GDM1 (cell line): Measurements from ENCODE around the gene TBP.

ENCODE experiments used
- DNase-seq: peaks from one replicate; lab custom pipeline; 2025; lab: John Stamatoyannopoulos, UW

Gene TBP

DNA sequence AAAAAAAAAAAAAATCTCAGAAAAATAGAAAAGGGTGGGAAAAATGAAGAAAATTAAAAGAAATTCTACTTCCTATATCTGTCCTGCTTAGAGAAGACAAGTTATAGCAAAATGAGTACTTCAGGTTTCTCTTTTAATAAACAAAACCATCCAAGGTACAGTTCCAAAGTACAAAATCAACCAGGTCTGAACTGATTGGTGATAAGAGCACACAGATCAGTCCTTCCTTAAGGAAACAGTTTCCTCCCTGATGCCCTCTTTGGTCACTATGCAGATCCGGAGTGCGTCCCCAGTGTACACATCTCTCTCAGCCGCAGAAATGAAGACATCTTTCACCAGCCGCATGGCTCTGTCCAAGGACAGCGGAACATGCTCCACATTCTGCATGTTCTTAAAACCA, 19.2 kb upstream of the TBP start:
- no peak for DNase-seq

DNA sequence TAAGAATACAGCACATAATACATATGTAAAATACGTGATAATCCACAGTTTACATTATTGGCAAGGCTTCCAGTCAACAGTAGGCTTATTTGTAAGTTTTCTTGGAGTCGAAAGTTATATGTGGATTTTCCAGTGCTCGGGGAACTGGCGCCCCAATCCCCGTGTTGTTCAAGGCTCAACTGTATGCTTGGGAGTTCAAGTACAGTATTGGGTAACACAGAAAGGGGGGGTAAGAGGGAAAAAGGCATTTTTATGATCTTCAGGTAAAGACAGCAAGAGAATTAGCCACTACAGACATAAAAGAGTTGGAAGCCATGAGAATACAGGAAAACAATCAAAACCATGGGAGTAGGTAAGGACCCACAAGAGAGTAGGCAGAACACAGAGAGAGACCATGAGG, 17.5 kb upstream of the TBP start:
- DNase-seq = no peak

DNA sequence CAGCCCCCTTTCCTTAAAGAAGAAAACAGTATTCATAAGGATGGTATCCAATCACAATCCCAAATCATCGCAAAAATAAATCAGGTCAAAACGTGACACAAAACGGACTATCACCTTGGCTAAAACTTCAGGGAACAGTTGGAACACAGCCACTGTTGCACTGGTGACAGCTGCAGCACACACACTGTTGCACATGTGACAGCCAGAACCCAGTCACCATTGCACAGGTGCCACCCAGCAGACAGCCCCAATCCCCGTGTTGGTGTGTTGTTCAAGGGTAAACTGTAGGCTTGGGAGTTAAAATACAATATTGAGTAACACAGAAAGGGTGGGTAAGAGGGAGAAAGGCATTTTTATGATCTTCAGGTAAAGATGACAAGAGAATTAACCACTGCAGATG, 16.8 kb upstream of the TBP start:
- no peak for DNase-seq

DNA sequence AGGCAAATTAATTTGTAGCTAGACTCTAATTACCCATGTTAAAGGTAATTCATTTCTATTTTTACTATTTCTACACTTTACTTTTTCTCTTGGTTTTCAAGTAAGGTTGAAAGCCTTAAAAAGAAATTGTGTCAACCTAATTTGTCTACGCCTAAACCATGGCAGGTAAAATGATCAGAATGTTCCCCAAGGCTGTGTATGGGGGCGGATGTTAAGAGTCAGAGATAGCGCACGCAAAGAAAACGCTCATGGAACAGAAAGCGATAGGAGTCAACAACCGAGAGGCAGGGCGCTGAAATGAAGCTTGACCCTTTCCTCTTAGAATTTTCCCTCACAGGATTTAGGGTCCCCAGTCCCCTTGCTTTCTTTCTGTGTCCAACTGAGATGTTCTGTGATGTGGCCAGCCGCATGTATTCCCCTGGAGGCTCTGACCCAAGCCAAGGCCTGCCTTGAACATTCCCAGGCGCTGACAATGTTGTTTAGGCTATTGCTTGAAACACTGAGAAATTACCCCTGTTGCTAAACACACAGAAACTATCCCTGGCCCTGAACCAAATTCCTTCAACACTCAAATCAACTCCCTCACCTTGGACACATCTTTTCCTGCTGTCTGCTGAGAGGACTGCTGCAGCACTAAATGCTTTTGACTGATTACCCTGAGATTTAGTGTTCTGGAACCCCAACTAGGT, 12.0 kb upstream of the TBP start:
- no peak for DNase-seq

DNA sequence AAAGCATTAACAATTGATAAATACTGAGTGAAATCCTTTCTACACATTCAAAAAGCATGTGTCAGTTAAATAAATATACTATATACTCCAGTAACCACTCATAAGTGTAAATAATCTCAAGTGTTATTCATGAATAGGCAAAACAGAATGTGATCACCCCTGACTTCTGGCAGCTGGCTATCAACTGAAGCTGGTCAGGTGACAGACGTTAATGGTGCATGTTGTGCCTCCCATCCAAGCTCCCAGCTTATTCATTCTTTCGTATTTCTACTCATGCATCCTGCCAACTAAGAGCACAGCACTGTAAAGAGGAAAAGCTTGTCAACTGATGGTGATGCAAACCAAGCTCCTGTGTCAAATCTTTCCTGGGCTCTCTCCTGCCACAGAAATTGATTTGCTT, 8.8 kb upstream of the TBP start:
- DNase-seq = no peak

DNA sequence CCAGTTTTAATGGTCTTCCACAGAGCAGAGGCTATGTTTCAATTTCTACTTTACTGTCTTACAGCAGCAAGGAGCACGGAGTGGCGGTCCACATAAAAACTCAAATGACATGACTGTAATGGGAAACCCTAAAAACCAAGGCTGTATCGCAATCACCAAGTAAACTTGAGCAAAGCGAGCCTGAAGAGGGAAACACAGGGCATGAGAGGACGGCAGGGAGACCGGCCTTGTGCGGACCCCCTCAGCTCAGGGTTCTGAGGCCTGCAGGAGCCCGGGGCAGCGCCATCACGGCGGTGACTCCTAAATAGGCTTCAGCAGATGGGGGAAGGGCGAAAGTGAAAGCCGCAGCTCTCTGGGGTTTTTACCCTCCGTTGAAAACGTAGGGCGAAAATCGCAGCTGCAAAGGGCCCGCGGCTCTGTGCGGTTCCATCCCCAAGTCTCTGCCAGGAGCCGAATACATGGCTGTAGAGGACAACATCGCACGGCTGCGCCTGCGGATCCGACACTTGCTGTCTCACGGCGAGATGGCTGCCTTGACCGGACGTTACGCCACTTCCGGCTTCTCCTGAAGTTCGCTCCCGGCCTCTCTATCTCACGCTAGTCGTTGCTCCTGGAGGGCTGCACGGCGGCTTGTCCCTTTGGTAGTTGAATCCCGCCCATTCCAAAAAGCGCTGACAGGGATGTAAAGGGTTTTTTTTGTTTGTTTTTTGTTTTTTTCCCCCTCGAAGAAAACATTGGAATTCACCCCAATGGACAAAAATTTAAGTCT, 1.2 kb upstream of the TBP start, which contains the start of gene PSMB1:
TSS of gene PSMB1 (minus strand) at position 543 of the 769 bp plus-strand sequence. CDS start at position 478, 65 bp downstream.
- DNase-seq = peak; percentile 73

DNA sequence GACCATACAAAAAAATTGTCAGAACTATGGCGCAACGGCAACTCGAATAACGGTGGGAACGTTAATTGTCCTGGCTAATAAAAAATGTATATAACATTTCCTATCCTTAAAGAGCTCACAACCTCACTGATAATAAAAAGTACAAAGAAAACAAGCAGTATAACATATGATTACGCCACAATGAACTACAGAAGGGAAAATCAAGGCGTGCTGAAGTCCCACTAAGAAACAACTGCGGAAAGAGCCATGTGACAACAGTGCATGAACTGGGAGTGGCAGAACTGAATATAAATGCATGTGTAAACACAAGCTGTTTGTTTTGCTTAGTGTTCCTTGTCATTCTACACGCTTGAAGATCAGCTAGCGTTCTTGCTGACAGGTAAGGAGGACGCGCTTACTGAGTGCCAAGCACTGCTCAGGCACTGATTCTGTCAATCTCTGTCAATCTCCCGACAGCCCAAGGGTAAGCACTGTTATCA, 596 bp upstream of the TBP start:
- DNase-seq = peak; percentile 26

DNA sequence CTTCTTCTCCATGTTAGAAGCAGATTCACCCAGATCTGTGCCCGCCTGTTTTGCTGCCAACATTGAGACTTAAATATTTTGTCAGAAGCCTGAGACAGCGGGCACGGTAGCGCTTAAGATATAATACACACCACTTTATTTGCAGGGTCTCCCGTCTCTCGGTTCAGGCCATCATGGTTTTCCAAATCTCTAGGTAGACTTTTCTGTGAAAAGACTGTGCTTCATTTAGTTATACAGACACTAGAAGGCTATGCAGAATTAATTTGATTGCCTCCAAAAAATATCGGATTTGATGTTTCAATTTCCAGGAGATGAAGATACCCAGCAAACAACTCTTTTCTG, 598 bp downstream of the TBP start:
- DNase-seq = no peak

DNA sequence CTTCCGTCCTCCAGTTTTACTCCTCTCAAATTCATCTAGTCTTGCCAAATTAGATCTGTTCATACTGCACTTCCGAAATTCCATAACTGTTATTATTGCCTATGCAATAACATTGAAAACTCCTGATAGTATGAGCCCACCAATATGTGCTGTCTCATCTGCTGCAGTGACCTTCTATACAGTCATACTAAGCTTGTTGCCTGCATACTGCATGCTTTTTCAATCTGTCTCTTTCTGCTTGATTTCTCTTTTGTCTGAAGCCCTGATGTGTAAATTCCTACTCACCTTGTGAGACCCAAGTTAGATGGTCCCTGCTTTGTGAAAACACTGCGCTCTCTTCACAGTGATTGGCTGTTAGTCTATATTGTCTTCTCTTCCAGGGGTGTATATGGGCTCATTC, 1.1 kb downstream of the TBP start:
- no peak for DNase-seq

DNA sequence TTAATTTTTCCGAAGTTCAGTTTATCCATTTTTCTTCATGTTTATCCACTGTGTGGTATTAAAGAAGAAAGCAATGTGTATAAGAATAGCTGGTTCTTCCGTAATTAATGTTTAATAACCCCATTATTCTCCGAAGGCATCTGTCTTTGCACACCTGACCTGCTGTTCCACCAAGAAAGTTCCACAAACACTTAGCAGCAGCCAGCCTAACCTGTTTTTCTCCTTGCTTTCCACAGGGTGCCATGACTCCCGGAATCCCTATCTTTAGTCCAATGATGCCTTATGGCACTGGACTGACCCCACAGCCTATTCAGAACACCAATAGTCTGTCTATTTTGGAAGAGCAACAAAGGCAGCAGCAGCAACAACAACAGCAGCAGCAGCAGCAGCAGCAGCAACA, 7.4 kb downstream of the TBP start:
- DNase-seq = no peak

DNA sequence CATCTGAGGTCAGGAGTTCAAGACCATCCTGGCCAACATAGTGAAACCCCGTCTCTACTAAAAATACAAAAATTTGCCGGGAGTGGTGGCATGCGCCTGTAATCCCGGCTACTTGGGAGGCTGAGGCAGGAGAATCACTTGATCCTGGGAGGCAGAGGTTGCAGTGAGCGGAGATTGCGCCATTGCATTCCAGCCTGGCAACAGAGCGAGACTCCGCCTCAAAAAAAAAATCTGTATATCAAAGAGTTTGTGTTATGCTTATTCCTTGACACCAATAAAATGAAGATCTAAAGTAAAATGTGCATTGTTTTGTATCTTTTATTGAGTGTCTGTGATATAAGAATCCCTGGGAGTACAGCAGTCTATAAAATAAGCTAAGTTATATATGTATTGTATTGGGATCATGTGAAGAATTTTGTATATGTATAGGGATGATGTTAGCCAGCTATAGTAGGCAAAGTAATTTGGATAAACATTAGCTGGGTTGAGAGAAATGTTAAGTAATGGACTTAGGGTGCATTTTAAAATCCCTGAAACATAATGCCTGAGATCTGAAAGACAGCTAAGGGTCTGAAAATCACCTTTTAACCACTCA, 10.9 kb downstream of the TBP start:
- no peak for DNase-seq

DNA sequence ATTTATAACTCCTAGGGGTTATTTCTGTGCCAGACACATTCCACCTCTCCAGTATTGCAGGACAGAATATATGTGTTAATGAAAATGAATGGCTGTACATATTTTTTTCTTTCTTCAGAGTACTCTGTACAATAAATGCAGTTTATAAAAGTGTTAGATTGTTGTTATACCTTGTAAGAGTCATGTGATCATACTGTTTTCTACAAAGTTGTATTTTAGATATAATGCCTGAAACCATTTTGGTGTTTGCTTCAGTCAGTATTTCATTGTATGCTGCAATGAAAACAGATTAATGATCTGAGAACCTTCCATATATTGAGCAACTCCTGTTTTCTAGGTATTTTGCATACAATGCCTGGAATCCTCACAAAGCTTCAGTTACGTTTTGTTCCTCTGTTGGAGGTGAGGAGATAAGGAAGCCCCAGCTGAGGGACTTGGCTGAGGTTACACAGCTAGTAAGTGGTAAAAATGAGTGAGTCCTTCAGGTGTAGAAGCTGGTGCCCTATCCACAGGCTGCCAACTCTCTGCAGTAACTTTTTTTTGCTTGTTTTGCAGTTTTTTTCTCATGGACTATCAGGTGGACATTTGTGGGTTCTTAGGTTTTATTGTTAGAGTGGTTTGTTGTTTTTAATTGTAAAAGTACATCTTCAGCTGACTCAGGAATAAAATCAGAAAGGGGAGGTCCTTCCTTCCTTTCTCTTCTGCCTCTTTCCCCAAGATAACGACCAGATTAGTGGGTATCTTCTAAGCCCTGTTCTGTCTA, 18.7 kb downstream of the TBP start:
- no peak for DNase-seq

DNA sequence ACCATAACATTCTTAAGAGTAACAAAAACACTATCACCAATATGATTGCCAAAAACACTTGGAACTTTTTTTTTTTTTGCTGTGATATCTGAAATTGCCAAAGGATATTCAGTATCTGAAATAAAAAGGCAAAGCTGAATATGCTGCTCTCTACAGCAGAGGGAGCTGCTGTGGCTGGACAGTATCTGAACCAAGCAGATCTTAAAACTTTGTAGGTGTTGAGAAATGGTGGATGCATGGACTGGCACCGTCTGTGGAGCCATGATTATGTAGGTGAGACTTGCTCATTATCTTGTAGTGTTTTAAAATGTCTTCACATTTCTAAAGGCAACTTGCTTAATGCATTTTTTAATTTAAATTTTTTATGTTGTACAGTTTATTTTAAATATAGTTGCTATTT, 21.1 kb downstream of the TBP start:
- no peak for DNase-seq

DNA sequence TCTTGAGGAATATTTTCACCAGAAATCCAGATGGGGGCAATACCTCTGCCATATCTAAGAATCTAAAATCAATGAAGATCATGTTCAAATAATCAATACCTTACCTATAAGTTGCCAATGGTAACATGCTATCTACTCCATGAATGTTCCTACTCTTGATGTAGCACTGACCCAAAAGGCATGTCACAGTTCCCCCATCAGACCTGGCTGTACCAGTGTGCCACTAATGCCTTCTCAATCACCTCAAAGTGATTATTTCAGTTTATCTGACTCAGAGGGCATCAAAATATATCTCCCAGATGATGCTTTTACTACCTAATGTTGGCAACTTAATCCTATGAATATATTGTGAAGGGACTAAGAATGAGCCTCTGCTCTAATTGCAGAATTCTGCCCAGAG, 24.7 kb downstream of the TBP start:
- no peak for DNase-seq

DNA sequence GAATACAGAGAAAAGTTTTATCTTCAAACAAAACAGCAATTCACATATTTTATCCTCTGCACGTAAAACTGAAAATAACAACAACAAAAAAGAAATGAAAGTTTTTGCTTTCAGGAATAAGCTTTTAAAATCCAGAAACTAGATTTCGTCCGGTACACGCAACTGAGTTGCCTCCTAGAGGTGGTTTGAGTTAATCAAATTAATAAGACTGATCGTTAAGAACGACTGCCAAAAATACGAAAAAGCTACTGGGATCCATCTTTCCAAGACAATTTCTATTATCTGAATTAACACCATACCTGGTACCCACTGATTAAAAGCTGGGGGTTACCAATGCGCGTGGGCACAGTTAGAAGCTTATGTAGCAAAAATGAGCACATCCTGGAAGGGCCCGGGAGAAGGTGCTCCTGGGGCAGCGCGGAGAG, 29.6 kb downstream of the TBP start:
- DNase-seq = no peak

DNA sequence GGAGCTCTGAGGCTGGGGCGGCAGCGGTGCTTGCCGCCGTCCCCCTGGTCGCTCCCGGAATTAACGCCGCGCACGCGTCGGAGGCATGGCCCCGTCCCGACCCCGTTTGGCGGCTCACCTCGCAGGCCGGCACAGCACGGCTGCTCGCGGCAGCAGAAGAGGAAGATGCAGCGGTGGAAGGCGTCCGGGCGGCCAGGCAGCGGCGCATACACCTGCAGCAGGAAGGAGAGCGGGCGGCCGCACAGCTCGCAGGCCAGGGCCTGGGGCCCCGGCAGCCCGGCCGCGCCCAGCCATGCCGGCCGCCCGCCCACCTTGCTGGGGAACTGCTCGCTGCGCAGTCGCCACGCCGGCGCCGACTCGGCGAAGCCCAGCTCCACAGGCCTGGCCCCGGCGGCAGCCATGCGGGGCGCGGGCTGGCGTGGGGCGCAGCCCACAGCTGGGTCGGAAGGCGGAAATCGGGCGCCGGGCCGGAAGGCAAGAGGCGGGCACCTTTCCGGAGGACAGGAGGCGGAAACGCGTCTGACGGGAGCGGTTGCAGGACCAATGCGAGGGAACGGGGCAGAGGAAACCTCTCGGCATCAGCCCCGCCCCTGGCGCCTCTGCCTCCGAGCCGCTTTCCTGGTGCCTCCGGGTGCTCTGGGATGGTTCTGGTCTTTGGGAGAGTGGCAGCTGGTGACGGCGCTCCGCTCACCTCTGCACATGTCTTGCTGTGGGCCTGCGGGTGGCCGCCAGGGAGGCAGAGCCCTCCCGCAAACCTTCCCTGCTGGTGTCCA, 30.2 kb downstream of the TBP start, which contains the start of gene PDCD2:
TSS of gene PDCD2 (minus strand) at position 457 of the 773 bp plus-strand sequence. CDS start at position 401, 56 bp downstream.
- DNase-seq = peak; percentile 91

DNA sequence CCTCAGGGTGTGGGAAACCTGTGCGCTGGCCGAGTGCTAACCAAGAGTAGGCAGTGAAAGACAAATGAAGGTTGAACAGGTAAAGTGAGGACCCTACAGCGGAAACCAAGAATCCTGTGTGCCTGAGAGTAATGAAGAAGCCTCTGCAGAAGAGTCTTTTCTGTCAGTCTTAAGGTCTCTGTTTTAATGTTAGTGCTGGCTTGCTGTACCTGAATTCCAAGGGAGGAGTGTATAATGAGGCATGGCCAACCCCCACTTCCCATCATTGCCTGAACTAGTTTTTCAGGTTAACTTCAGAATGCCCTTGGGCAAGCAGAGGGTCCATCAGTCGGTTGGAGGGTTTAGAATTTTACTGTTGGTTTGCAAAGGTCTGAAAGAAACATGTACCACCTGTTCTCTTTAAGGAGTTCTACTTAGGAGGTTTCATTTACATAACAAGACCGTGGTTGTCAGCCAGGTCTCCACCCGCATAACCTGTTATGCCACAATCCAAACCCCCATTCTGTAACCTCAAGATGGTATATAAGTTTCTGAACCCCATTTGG, 30.9 kb downstream of the TBP start:
- no peak for DNase-seq

DNA sequence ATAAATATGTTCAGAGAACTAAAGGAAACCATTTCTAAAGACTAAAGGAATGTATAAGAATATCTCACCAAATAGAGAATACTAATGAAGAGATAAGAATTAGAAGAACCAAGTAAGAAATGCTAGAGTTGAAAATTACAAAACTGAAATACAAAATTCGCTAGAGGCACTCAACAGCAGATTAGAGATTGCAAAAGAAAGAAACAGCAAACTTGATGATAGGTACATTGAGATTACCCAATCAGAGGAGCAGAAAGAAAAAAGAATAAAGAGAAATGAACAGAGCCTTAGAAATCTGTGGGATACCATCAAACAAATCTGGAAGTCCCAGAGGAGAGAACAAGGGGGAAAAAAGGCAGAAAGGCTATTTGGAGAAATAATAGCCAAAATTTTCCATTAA, 36.6 kb downstream of the TBP start:
- DNase-seq = no peak

DNA sequence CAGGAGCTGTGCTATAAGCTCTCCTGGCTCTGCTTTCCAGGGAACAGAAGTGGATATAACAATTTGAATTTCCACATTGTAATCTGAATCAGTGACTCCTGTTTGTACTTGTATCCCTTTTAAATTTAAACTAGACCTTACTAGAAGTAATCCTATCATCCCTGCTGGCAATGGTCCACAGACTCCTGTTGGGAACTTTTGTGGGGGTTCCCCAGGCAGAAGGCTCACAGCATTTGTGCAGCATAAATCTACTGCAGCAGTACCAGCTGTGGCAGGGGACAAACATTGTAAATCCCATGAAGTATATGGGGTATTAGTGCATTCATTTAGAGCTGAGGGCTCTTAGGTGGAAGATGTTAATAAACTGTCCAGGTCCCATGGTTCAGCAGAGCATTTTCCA, 42.3 kb downstream of the TBP start:
- no peak for DNase-seq

DNA sequence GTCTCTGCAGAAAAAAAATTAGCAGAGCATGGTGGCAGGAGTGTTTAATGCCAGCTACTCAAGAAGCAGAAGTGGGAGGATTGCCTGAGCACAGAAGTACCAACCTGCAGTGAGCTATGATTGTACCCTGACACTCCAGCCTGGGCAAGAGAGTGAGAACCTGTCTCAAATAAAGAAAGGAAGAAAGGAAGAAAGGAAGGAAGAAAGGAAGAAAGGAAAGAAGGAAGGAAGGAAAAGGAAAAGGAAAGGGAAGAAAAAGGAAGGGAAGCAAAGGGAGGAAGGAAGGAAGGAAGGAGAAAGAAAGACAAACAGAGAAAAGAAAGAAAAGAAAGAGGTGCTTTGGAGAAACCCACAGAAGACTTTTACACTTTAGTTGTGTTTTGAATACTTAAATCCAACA, 43.1 kb downstream of the TBP start:
- no peak for DNase-seq

DNA sequence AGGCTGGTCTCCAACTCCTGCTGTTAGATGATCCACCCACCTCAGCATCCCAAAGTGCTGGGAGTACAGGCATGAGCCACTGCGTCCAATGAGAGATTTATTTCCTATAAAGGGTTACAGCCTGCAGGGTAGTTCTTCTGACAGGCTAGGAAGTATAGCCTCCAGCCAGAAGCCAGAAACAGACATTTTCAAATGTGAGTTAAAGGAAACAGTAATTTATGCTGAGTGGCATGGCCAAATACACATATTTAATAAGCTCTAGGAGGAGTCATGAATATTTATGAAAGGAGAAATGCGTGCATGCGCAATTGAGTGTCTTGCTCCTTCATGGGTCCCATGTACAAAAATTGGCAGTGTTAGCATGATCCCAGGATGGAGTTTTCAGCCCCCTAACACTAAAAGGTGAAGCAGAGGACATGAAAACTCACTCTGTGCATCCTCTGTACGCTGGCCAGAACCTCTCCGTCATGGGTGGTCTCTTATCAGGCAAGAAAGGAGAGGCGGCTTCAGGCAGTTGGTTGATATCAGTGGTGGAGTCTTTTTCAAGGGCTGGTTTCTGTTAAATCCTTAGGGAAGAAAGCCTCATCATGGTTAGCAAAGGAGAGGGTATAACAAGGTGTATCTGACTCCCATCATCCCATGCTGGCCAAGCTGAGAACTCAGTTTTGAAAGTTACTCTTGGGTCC, 51.5 kb downstream of the TBP start:
- DNase-seq = no peak
